ENCODE measurements around the gene AVL9. TPM values are rescaled to one million over a fixed set of nuclear protein-coding genes. Genes with fewer than 3 reads are reported as not detected.

AVL9 gene
- total and polyA plus RNA-seq, 2 of the 4 experiments (the other 2 are of a cell fraction), result 13.1 to 21.7 TPM

DNA sequence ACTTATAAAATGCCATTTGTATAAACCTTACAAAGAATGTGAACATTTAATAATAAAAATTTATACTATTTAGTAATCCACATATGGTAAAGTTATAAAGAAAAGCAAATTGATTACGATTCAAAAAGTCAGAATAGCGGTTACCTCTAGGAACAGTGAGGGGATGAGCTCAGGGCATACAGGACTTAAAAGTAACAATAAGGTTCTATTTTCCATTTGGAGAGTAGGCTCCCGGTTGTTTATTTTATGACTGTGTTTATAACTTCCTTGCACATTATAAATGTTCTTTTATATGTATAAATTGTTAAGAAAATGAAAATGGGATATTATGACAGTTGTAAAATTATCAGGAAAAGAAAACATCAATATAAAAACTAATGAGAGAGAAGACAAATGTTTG, 135.7 kb downstream of the AVL9 start:
- no peak for DNase-seq
- no peak overlapping the region for H3K14ac ChIP-seq (replicated peaks; ENCODE audit: low read depth, low read length)
- H3K56ac ChIP-seq (ENCODE audit: extremely low read depth, insufficient read depth, low read length), result no peak overlapping the region
- no peak overlapping the region for H2BK15ac ChIP-seq (ENCODE audit: low read depth, low read length)
- ChIA-PET POLR2A (ENCODE audit: unreplicated experiment) (no interaction called here), CTCF (no interaction called here)
- H2BK20ac ChIP-seq (ENCODE audit: low read depth, low read length), result no peak overlapping the region
- in situ Hi-C loops (cut with MboI; ENCODE audit: low sequenced_read_pairs), result no loop called here
- H3K4me1 ChIP-seq (ENCODE audit: control insufficient read depth, insufficient read depth, low read length), result no peaks in the 10 kb centered on the region
- no peak overlapping the region for H3K4me3 ChIP-seq (ENCODE audit: insufficient read depth, low read depth, low read length)
- no peak overlapping the region for H3K18ac ChIP-seq (ENCODE audit: low read depth, low read length)
- no peak overlapping the region for H2AFZ ChIP-seq (replicated peaks; ENCODE audit: low read length, poor library complexity)
- H3K4me2 ChIP-seq (ENCODE audit: low read depth, low read length), result no peak overlapping the region
- no peak overlapping the region for H3K27ac ChIP-seq (ENCODE audit: insufficient read depth, low read length)
- no peak for ATAC-seq (ENCODE audit: low read depth)
- no peak overlapping the region for H3K23ac ChIP-seq (ENCODE audit: low read depth, low read length)
- no peak overlapping the region for H4K5ac ChIP-seq (ENCODE audit: low read depth, low read length)
- H4K8ac ChIP-seq (ENCODE audit: low read depth in 2 of 2, low read length in 2 of 2), result no peak overlapping the region
- no peak overlapping the region for H2BK5ac ChIP-seq (ENCODE audit: low read depth, low read length, poor library complexity, severe bottlenecking)
- intact Hi-C loops (cut with micrococcal nuclease), result no loop called here
- no peak overlapping the region for H4K91ac ChIP-seq (ENCODE audit: insufficient read depth, low read depth, low read length)
- H3K27me3 ChIP-seq (ENCODE audit: control insufficient read depth, insufficient read depth, low read length), result no peaks in the 10 kb centered on the region
- no peak overlapping the region for H2BK120ac ChIP-seq (ENCODE audit: low read depth, low read length)
- no peak overlapping the region for H2AK9ac ChIP-seq (replicated peaks; ENCODE audit: low read depth, low read length, poor library complexity)
- no peaks in the 10 kb centered on the region for H3K36me3 ChIP-seq (ENCODE audit: control insufficient read depth, insufficient read depth, low read length)
- no peaks in the 10 kb centered on the region for H3K9me3 ChIP-seq (ENCODE audit: control insufficient read depth, insufficient read depth, low read length)
- no peak overlapping the region for H3K4ac ChIP-seq (ENCODE audit: low read depth, low read length)
- no peaks in the 10 kb centered on the region for H4K20me1 ChIP-seq (ENCODE audit: insufficient read depth, low read length)
- H3K79me1 ChIP-seq (ENCODE audit: low read depth in 1 of 2, low read length in 2 of 2), result no peaks in the 10 kb centered on the region
- no peaks in the 10 kb centered on the region for H3K9me1 ChIP-seq (ENCODE audit: insufficient read depth, low read length)
- no CpG with 5 or more reads among the region's 3 CpGs for WGBS, 2 experiments (ENCODE audit: extremely low coverage in 2 of 2, insufficient read length in 1 of 2)
- no peak overlapping the region for H3K9ac ChIP-seq (ENCODE audit: low read depth, low read length)
- dilution Hi-C loops (cut with HindIII; ENCODE audit: low sequenced_read_pairs, unreplicated experiment), result no loop called here
- no peak for TF ChIP-seq NFE2L2 (IDR thresholded peaks at IDR 0.05; ENCODE audit: low read depth, low read length)
- TF ChIP-seq, protein P1, sequence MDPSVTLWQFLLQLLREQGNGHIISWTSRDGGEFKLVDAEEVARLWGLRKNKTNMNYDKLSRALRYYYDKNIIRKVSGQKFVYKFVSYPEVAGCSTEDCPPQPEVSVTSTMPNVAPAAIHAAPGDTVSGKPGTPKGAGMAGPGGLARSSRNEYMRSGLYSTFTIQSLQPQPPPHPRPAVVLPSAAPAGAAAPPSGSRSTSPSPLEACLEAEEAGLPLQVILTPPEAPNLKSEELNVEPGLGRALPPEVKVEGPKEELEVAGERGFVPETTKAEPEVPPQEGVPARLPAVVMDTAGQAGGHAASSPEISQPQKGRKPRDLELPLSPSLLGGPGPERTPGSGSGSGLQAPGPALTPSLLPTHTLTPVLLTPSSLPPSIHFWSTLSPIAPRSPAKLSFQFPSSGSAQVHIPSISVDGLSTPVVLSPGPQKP (IDR thresholded peaks at IDR 0.05; ENCODE audit: borderline replicate concordance, low read depth, low read length), result no peak
- TF ChIP-seq CHD1 (IDR thresholded peaks at IDR 0.05; ENCODE audit: low read depth, low read length), result no peak
- TF ChIP-seq BHLHE40 (IDR thresholded peaks at IDR 0.05; ENCODE audit: low read depth, low read length), result no peak
- no peak for TF ChIP-seq POLR2A (IDR thresholded peaks at IDR 0.05; ENCODE audit: low read depth, low read length)
- no peak for TF ChIP-seq RFX5 (IDR thresholded peaks at IDR 0.05; ENCODE audit: low read depth, low read length)
- TF ChIP-seq, protein P2, sequence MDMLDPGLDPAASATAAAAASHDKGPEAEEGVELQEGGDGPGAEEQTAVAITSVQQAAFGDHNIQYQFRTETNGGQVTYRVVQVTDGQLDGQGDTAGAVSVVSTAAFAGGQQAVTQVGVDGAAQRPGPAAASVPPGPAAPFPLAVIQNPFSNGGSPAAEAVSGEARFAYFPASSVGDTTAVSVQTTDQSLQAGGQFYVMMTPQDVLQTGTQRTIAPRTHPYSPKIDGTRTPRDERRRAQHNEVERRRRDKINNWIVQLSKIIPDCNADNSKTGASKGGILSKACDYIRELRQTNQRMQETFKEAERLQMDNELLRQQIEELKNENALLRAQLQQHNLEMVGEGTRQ (IDR thresholded peaks at IDR 0.05; ENCODE audit: low read depth, low read length), result no peak
- no peak for TF ChIP-seq RCOR1 (IDR thresholded peaks at IDR 0.05; ENCODE audit: insufficient replicate concordance, low read length)
- BruUV-seq (replicated peaks), result no TSS peak
- no peak overlapping the region for H2AK5ac ChIP-seq (ENCODE audit: low read depth, low read length)

All from IMR-90 (cell line).